T-cell (primary cell): Measurements from ENCODE around the gene FAM171A1. TPM values are rescaled to one million over a fixed set of nuclear protein-coding genes. Genes with fewer than 3 reads are reported as not detected.
"Not testable (repeated sequence)": the region's sequence is repeated elsewhere in the genome, so short reads cannot be mapped to it uniquely, and the experiment has no call there.

Experiments
- ATAC-seq, 4 experiments: fragments of 200-7000 bp in 3 of 4; fragments of 150-1000 bp in 1 of 4; cut with Tn5 transposase; replicated peaks in 1 of 4; 1 replicate in 3 of 4; 2 replicates in 1 of 4; pipeline ENCODE4 v1.10.0; 2021; ENCODE audit warnings: moderate library complexity in 3 of 4, mild to moderate bottlenecking in 2 of 4, moderate number of reproducible peaks in 1 of 4
- CTCF ChIA-PET, 2 donors: fragments of 300-600 bp; sonication (Branson Sonifier 250); formaldehyde crosslinking; loops; one replicate each; lab custom pipeline; 2022; ENCODE audit warnings: antibody characterized with exemption in 2 of 2; lab: Charles Lee
- POLR2A ChIA-PET, 2 donors: fragments of 300-600 bp; sonication (Branson Sonifier 250); formaldehyde crosslinking; loops; one replicate each; lab custom pipeline; 2022; ENCODE audit warnings: antibody characterized with exemption in 2 of 2; lab: Charles Lee
- DNase-seq, 35 experiments: peaks; one replicate each; pipeline versions ENCODE4 v3.0.0 to v3.0.0-alpha.2; 2013 to 2023
- H3K27ac ChIP-seq: one replicate; pipeline ENCODE4 v1.5.1; 2013; ENCODE audit warnings: low read length
- H3K27me3 ChIP-seq, 2 experiments: replicated peaks in 1 of 2; 1 replicate in 1 of 2; 2 replicates in 1 of 2; pipeline versions ENCODE4 v1.6.1 to v1.7.0; 2013; ENCODE audit warnings: low read length in 1 of 2, mixed read lengths in 1 of 2; ENCODE audit not compliant: control insufficient read depth in 2 of 2, insufficient read depth in 2 of 2; ENCODE audit errors: extremely low read depth in 1 of 2
- H3K36me3 ChIP-seq, 2 donors: 1 replicate in 1 of 2; 2 replicates in 1 of 2; pipeline versions ENCODE4 v1.6.1 to v1.7.0; 2013; ENCODE audit warnings: low read length in 1 of 2; ENCODE audit not compliant: control insufficient read depth in 2 of 2, insufficient read depth in 1 of 2; ENCODE audit errors: extremely low read depth in 1 of 2
- H3K4me1 ChIP-seq, 2 experiments: 1 replicate in 1 of 2; 2 replicates in 1 of 2; pipeline versions ENCODE4 v1.6.1 to v1.7.0; 2013; ENCODE audit warnings: low read length in 2 of 2, mixed read lengths in 1 of 2; ENCODE audit not compliant: insufficient read depth in 2 of 2, control insufficient read depth in 1 of 2; ENCODE audit errors: extremely low read depth in 1 of 2
- H3K4me3 ChIP-seq, 2 donors: 1 replicate in 1 of 2; 2 replicates in 1 of 2; pipeline versions ENCODE4 v1.5.1 to v1.7.0; 2013; ENCODE audit warnings: mild to moderate bottlenecking in 2 of 2, low read length in 1 of 2, moderate library complexity in 1 of 2; ENCODE audit not compliant: control insufficient read depth in 1 of 2; ENCODE audit errors: extremely low read depth in 1 of 2
- H3K9me3 ChIP-seq: 2 replicates; pipeline ENCODE4 v1.7.0; 2013
- H3K27ac Mint-ChIP-seq, 2 donors: one replicate each; pipeline ENCODE4 v1.8.0; 2020 to 2021; ENCODE audit warnings: mild to moderate bottlenecking in 2 of 2, mixed read lengths in 2 of 2
- H3K27me3 Mint-ChIP-seq, 2 donors: one replicate each; pipeline ENCODE4 v1.8.0; 2021 to 2022; ENCODE audit warnings: mixed read lengths in 2 of 2
- H3K36me3 Mint-ChIP-seq: one replicate; pipeline ENCODE4 v1.8.0; 2021; ENCODE audit warnings: mixed read lengths
- H3K4me1 Mint-ChIP-seq, 3 donors: one replicate each; pipeline ENCODE4 v1.8.0; 2020 to 2022; ENCODE audit warnings: mixed read lengths in 3 of 3, mild to moderate bottlenecking in 1 of 3
- H3K4me3 Mint-ChIP-seq, 3 donors: one replicate each; pipeline ENCODE4 v1.8.0; 2020 to 2022; ENCODE audit warnings: mild to moderate bottlenecking in 3 of 3, mixed read lengths in 3 of 3, moderate library complexity in 3 of 3
- H3K9me3 Mint-ChIP-seq, 3 donors: one replicate each; pipeline ENCODE4 v1.8.0; 2020 to 2022; ENCODE audit warnings: mixed read lengths in 3 of 3
- WGBS: methylation state at CpG from one replicate; pipeline ENCODE4 v1.1.5; 2013; ENCODE audit warnings: missing lambda C conversion rate; ENCODE audit not compliant: insufficient coverage; 5-methylcytosine and 5-hydroxymethylcytosine counted together
- total RNA-seq, 35 experiments: library from RNA in 6 of 35; stranded (reverse) in 6 of 35; fragments of 120-200 nt in 1 of 35; gene quantifications; one replicate each; pipeline versions ENCODE4 v1.2.1 to v1.2.4 and lab custom pipeline; 2013 to 2026

Gene FAM171A1
- total RNA-seq, 5 donors from 2014 or later (not counting 1 experiment from before 2014, with no cell fraction given), result 4.6 to 8.6 (median 7.2) TPM

DNA sequence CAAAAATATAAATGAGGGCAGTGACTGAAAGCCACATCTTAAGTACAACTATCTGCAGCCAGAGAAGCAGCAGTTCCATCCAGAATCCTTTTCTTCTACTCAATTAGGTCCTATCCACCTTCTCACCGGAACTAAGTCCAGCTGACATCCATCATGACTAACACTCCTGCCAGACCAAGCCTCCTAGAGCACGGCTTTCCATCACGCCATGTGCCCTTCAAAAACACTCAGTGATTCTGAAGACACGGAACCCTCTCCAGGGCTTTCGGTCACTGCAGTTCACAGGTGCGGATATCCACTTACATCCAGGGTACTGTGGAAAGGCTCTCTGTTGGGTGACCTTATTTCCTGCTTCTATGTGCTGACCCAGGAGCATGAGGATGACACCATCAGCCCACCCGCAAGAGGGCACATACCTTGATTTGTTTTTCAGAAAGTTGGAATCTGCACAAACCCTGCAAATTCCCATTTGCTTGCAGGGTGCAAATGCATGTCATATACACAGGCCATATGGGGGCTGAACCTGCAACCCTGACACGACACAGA is 64.3 kb downstream of the FAM171A1 start:
- Histone ChIP-seq H3K9me3 (no peaks in the 10 kb centered on the region), H3K36me3 (no peaks in the 10 kb centered on the region), H3K4me3 (no peak overlapping the region), H3K27ac (no peak overlapping the region), H3K27me3 (peaks cover 0 to 12% of the 10 kb centered on the region in 2 experiments), H3K4me1 (no peaks in the 10 kb centered on the region)
- 93% methylated on average over 7 of the region's 8 CpGs for WGBS
- H3K9me3 Mint-ChIP-seq, result no peaks in the 10 kb centered on the region
- ATAC-seq, result no peak
- no peak for DNase-seq
- H3K27ac Mint-ChIP-seq, result no peak overlapping the region
- H3K36me3 Mint-ChIP-seq, result no peaks in the 10 kb centered on the region
- H3K27me3 Mint-ChIP-seq, result peaks cover 6% of the 10 kb centered on the region in 2 donors
- ChIA-PET POLR2A (no interaction called here), CTCF (no interaction called here)
- no peak overlapping the region for H3K4me3 Mint-ChIP-seq
- no peaks in the 10 kb centered on the region for H3K4me1 Mint-ChIP-seq

DNA sequence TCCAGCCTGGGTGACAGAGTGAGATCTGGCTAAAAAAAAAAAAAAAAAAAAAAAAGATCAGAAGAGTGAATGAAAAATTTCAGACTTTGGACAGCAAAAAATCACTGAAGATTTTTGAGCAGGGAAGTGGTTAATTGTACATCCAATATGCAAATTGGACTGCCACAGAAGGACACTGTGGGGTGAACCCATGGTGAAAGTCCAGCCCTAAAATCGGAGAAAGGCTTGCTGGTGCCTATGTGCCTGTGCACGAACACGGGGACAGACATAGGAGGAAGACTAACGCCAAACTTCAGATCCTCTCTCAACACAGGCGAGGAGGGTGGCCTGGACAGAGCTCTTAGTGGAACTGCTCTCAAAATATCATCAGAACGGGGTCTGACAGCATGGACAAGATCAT is 65.5 kb downstream of the FAM171A1 start:
- H3K4me3 ChIP-seq, result no peak overlapping the region
- DNase-seq (no peak), ATAC-seq (no peak)
- no peaks in the 10 kb centered on the region for H3K4me1 ChIP-seq
- Mint-ChIP-seq H3K36me3 (no peaks in the 10 kb centered on the region), H3K27ac (no peak overlapping the region), H3K9me3 (no peaks in the 10 kb centered on the region), H3K27me3 (peaks cover 6% of the 10 kb centered on the region in 2 donors), H3K4me3 (no peak overlapping the region), H3K4me1 (no peaks in the 10 kb centered on the region)
- peaks cover 0 to 9% of the 10 kb centered on the region in 2 experiments for H3K27me3 ChIP-seq
- POLR2A ChIA-PET, result no interaction called here
- H3K9me3 ChIP-seq, result no peaks in the 10 kb centered on the region
- CTCF ChIA-PET, result no interaction called here
- no peak overlapping the region for H3K27ac ChIP-seq
- WGBS, result 68% methylated on average over 2 of the region's 6 CpGs
- no peaks in the 10 kb centered on the region for H3K36me3 ChIP-seq

DNA sequence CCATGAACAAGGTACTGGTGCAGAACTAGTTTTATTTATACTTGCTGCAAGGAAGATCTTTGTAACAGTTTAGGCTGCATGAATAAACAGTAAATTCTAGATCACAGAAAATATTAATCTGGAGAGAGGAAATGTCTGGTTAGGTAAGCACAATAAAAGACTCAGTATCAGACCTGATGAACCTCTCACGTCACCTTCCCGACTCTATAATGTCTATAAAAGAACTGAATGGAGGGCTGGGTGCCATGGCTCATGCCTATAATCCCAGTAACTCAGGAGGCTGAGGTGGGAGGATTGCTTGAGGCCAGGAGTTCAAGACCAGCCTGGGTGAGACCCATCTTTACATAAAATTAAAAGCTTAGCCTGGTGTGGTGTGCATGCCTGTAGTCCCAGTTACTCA is 65.9 kb downstream of the FAM171A1 start:
- WGBS, result no CpG with 5 or more reads among the region's 2 CpGs
- POLR2A ChIA-PET, result no interaction called here
- Mint-ChIP-seq H3K27me3 (peaks cover 6% of the 10 kb centered on the region in 2 donors), H3K4me1 (no peaks in the 10 kb centered on the region), H3K36me3 (no peaks in the 10 kb centered on the region), H3K9me3 (no peaks in the 10 kb centered on the region), H3K4me3 (no peak overlapping the region), H3K27ac (no peak overlapping the region)
- ATAC-seq (no peak), DNase-seq (no peak)
- Histone ChIP-seq H3K27ac (no peak overlapping the region), H3K4me3 (no peak overlapping the region), H3K4me1 (no peaks in the 10 kb centered on the region), H3K36me3 (no peaks in the 10 kb centered on the region), H3K27me3 (peaks cover 0 to 9% of the 10 kb centered on the region in 2 experiments), H3K9me3 (no peaks in the 10 kb centered on the region)
- CTCF ChIA-PET, result no interaction called here

DNA sequence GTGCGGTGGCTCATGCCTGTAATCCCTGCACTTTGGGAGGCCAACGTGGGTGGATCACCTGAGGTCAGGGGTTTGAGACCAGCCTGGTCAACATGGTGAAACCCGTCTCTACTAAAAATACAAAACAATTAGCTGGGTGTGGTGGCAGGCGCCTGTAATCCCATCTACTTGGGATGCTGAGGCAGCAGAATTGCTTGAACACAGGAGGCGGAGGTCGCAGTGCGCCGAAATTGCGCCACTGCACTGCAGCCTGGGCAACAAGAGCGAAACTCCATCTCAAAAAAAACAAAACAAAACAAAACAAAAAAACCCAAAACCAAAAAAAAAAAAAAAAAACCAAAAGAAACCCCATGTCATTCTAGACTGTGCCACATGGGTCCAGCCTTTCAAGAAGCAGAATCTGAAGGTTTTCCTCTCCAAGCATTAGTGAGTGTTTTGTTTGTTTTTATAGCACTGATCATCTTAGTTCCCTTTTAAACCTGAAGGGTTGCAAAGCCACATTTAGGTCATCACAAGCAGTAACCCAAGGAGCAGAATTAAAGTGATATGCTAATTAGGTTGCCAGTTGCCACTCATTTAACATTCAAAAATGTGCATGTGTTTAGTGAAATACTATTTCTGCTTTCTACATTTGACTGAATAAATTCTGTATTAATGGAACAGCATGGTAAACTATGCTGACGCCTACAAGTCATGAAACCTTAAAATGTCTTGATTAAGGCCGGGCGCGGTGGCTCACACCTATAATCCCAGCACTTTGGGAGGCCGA is 68.7 kb downstream of the FAM171A1 start:
- H3K9me3 ChIP-seq, H3K4me1 Mint-ChIP-seq, DNase-seq, H3K4me1 ChIP-seq, H3K36me3 ChIP-seq, H3K27me3 Mint-ChIP-seq, H3K4me3 ChIP-seq, ATAC-seq, H3K27ac Mint-ChIP-seq, CTCF ChIA-PET, H3K36me3 Mint-ChIP-seq, H3K4me3 Mint-ChIP-seq, POLR2A ChIA-PET, H3K9me3 Mint-ChIP-seq, H3K27ac ChIP-seq: not testable (repeated sequence)
- WGBS, result 88% methylated on average over 11 of the region's 15 CpGs
- peaks cover 0 to 11% of the 10 kb centered on the region in 2 experiments for H3K27me3 ChIP-seq

DNA sequence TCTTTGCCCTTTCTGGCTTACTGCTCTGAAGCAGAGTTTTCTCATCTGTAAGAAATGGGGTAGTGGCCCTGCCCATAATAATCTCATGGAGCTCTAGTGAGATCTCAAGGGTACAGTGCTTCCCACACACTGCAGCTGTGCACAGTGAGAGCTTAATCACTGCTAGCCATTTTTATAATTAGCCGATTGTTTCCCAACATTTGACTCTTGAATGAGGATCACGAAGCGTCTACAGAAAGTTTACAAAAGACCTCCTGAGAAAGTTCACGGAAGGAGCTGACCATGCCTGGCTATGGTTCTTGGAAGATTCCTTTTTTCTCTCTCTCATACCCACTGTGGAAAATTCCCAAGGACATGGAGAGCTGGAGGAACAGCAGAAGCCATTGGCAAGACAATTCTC is 70.4 kb downstream of the FAM171A1 start:
- no peak for ATAC-seq
- Histone ChIP-seq H3K4me1 (no peaks in the 10 kb centered on the region), H3K36me3 (no peaks in the 10 kb centered on the region), H3K27me3 (peaks cover 0 to 11% of the 10 kb centered on the region in 2 experiments), H3K9me3 (no peaks in the 10 kb centered on the region), H3K4me3 (no peak overlapping the region), H3K27ac (no peak overlapping the region)
- Mint-ChIP-seq H3K27me3 (peaks cover 6% of the 10 kb centered on the region in 2 donors), H3K4me1 (no peaks in the 10 kb centered on the region), H3K27ac (no peak overlapping the region), H3K4me3 (no peak overlapping the region), H3K36me3 (no peaks in the 10 kb centered on the region), H3K9me3 (no peaks in the 10 kb centered on the region)
- CTCF ChIA-PET, result interaction anchor here in 1 of 2 donors (0.7 kb wide), 1 partner anchor 498 kb away, joined by 4 read pairs; no protein-coding TSS in a partner anchor
- WGBS, result no CpG with 5 or more reads among the region's 4 CpGs
- POLR2A ChIA-PET, result no interaction called here
- no peak for DNase-seq

DNA sequence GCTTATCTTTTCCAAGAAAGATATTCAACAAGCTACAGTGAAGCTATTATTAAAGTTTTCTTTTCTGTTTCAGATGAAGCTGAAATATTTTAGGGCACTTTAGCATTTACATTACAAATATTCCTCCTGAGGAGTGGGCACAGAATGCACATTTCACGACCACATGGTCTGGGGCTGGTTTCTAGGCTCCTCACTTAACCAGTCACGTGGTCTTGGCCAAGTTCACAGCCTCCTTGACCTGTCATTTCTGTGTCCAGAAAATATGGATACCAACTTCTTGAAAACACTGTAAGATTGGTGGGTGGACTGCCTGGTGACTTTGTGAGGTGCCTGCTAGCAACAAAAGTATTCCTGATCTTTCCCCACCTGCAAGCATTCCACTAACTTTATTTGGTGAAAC is 70.9 kb downstream of the FAM171A1 start:
- Histone ChIP-seq H3K4me1 (no peaks in the 10 kb centered on the region), H3K27ac (no peak overlapping the region), H3K4me3 (no peak overlapping the region), H3K9me3 (no peaks in the 10 kb centered on the region), H3K36me3 (no peaks in the 10 kb centered on the region), H3K27me3 (peaks cover 0 to 11% of the 10 kb centered on the region in 2 experiments)
- H3K4me1 Mint-ChIP-seq, result no peaks in the 10 kb centered on the region
- H3K4me3 Mint-ChIP-seq, result no peak overlapping the region
- H3K27me3 Mint-ChIP-seq, result peaks cover 6 to 10% of the 10 kb centered on the region in 2 donors
- no peak for ATAC-seq
- no peaks in the 10 kb centered on the region for H3K9me3 Mint-ChIP-seq
- DNase-seq, result no peak
- CTCF ChIA-PET, result interaction anchor here in 1 of 2 donors (0.7 kb wide), 1 partner anchor 497 kb away, joined by 4 read pairs; no protein-coding TSS in a partner anchor
- H3K36me3 Mint-ChIP-seq, result no peaks in the 10 kb centered on the region
- 47% methylated on average over 2 of the region's 2 CpGs for WGBS
- no peak overlapping the region for H3K27ac Mint-ChIP-seq
- POLR2A ChIA-PET, result interaction anchor here in 1 of 2 donors (0.6 to 0.7 kb wide), 3 partner anchors 12 to 122 kb away, joined by 4 to 7 read pairs (median 4); no protein-coding TSS in a partner anchor
